Stimulated activated CD4-positive, alpha-beta T cell treated with anti-CD3 and anti-CD28 coated beads, Interleukin-4, amount 100 ng/mL, for 24 hours (primary cell): ENCODE data around the gene FEM1C.
"Not testable (repeated sequence)": the region's sequence is repeated elsewhere in the genome, so short reads cannot be mapped to it uniquely, and the experiment has no call there.

Experiments used
- DNase-seq: peaks from one replicate; pipeline ENCODE4 v3.0.0-alpha.2; 2020

Gene FEM1C

DNA sequence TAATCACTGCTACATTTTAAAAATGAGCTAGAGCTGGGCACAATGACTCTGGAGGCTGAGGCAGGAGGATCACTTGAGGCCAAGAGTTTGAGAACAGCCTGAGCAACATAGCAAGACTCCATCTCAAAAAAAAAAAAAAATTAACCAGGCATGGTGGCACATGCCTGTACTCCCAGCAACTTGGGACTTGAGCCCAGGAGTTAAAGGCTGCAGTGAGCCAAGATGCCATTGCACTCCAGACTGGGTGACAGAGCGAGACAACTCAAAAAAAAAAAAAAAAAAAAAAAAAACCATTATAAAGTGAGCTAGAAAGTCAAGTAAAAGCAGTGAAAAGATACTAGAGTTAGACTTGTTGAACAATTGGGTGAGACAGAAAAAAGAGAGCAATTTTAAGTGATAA is 28.2 kb downstream of the FEM1C start:
- DNase-seq: no peak

DNA sequence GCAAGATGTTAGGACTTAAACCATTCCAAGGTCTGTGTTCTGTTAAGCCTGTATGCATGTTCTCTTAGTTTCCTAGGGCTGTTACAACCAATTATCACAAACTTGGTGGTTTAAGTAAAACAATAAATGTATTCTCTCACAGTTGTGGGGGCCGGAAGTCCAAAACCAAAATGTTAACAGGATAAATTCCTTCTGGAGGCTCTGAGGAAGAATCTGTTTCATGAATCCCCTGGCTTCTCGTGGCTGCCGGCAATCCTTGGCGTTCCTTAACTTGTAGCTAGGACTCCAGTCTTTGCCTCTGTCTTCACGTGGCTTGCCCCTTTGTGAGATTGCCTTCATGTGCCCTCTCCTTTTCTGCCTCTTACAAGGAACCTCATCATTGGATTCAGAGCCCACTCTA is 30.4 kb downstream of the FEM1C start:
- DNase-seq: no peak

DNA sequence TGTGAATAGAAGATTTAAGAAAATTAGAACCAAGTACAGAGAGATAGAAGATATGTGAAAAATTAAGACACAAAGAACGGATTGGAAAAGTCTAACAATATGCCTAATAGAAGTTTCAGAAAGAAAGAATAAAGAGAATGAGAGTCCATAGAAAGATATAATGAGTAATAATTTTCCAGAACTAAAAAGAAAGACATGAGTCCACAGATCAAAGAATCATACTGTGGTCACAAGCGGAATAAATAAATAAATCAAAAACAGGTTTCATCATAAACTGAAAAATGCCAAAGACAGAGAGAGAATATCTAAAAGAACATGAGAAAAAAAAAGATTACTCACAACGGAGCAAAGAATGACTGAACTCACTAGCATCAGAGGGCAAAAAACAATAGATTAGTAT is 32.9 kb downstream of the FEM1C start:
- DNase-seq: no peak

DNA sequence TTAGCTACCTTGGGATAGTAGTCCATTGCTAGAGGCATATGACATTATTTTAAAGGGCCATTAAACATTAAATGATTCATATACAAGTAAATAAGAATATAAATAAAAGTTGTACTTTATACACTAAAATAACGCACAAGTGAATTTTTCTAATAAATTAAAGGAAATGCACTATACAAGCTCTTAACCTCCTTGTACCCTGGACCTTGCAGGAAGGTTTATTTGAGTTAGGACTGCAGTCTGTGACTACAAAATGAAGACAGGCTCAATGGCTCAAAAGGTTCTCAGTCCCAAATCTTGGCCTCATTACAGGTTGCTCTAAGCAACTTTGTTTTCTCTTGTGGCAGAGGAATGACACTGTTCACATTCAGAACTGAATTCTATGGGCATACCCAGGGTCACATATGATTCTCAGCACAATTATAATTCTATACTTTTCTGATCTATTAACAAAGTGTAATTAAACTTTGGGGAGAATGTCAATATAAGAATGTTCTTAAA is 34.4 kb downstream of the FEM1C start:
- no peak for DNase-seq

DNA sequence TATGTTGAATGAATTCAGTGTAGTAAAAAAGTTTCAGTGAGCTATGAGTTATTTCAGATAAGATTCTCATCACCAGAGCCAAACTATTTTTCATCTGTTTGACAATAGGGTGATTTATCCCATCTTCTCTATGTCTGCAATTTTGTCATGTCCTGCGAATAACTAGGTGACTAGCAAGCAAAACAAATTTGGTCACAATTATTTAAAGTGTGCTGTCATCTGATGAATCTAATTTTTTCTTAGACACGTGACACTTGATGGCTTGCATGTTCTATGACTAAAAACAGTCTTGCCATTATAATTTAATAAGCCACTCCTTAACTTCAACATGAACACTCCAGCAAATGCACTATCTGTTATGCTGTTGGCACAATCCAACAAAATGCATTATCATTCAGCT is 35.0 kb downstream of the FEM1C start:
- no peak for DNase-seq

DNA sequence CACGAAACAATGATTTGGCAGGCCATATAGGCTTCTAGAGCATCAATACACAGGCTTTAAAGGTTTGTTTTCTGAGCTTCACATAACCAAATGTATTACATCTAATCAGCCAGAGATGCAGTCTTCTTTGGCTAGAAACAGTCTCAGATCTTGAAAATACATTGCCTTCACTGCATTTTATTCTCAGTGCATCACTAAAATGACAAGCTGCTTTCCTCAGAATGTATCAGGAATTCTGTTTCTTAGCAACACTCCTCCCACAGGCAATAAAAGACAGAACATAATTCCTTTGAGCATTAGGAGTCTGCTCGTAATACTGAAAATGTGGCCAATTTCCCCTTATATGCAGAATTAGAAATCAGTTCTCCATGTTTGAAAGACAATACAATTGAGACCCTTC is 36.9 kb downstream of the FEM1C start:
- no peak for DNase-seq

DNA sequence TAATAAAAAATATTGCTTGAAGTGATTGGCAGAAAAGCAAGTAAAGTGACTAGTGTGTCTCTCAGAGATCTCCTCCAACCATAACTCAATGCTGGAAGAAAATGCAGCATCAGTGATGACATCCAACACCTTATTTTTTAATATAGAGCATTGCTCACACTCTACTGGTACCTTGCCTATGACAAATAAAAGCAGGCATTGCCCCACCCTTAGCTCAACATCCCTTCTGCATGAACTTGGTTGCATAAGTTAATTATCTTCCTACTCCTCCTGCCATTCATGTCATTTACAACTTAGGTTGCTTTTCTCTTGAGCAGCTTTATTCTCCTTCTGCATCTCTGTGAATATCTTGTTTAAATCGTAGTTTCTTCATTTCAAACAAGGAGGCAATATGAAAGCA is 41.2 kb downstream of the FEM1C start:
- no peak for DNase-seq

DNA sequence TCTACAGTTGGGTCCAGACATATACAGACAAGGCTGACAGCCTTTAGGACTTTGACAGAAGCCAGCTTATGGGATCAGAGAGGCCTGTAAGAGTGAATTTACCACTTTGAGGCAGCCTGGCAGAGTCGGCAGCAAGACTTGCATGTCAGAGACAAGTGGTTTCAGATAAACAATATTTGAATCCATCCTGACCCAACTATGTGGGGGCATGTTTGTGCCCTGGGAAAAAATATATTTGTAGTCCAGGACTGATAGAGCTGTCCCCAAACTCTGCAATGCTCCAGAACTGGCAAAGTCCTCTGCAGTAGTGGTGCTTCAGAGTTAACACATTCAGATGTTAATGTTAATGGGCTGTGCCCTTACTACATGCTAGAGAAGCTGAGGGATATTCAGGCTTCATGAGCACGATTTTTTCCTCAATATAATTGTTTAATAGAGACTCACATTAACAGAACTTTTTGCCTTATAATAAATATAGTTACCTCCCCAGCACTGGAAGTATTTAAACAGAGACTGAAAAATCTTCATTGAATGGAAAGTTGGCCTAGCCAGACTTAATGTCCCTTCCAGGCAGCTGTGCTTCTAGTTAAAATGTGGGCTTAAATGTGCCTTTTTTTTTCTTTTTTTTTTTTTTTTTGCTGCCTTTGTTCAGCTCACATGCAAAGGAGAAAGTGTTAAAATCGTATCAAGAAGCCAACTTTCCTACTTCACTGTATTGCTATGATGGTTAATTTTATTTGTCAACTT is 42.9 kb downstream of the FEM1C start:
- DNase-seq: no peak

DNA sequence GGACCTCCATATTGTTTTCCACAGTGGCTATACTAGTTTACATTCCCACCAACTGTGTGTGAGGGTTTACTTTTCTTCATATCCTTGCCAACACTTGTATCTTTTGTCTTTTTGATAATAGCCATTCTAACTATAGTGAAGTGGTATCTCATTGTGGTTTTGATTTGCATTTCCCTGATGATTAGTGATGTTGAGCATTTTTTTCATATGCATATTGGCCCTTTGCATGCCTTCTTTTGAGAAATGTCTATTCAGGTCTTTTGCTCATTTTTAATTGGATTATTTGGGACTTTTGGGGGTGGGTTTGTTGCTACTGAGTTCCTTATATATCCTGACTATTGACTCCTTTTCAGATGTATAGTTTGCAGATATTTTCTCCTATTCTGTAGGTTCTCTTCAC is 44.4 kb downstream of the FEM1C start:
- no peak for DNase-seq

DNA sequence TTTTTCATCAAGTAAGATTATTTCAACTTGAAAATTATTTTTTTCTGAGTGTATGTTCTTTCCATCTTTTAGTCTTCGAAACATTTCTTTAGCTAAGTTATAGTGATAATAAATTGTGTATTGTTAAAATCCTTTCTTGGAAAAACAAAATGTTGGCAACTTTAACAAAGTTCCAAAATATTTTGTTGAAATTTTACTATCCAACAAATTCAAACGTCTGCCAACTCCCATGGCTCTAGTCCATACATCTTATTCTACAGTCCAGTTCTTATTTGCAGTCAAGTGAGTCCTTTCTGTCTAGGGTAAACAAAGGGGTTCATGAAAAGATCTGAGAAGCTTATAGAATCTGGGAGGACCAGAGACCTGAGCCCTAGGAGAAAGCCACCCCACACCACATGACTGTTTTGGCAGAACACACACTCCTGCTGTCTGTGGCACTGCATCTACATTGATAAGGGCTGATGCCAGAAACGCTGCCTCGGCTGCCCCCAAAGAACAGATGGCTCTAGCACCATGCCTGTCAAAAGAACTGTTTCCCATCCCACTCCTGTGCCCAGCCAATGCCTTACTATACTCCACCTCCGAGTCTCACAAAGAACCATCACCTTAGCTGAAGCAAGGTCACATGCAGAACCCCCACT is 47.5 kb downstream of the FEM1C start:
- DNase-seq: no peak

DNA sequence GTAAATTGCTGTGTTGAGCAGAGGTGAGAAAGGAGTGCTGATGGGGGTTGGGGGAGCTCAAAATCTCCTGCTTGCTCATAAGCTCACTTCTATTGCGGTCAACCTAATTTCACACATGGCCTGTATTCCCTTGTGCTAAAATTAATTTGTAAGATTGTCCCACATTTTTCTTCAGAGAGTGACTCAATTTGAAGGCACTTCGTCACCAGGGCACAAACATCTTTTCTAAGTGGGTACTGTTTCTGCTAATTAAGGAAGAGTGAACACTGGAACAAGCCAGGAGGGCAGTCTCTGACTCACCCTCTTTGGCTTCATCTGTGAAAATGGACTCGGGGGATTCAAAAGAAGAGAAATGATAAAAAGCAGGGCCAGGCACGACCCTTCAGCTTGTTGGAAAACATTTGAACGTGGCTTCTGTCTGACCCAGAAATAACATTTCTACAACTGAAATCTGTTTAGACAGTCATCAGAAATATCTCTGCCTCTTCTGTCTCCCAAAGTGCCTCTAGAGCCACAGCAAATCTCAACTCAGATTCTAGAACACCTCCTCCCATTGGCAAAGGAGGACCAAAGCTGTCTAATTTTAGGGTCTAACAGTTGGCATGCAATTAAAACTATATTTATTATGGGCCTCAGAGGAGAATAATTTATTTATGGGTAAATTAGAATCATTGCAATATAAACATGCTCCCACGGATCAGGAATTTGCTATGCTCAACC is 49.8 kb downstream of the FEM1C start:
- no peak for DNase-seq

DNA sequence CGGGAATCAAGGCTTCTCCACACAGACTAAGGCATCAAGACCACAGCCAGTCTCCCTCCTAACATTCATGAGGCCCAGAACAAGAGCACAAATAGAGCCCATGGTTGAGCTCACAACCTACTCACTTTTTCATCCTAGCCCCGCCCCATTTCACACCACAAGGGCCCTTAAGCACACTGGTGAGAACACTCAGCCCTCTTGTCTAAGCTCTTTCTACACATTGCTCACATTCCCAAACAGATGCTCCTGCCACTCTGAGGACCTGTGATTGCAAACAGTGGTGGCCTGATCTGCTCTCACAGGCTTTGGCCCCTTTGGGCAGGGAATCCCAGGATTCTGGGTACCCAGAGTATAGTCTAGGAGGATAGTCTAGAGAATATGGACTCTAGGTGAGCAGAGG is 54.0 kb downstream of the FEM1C start:
- DNase-seq: no peak

DNA sequence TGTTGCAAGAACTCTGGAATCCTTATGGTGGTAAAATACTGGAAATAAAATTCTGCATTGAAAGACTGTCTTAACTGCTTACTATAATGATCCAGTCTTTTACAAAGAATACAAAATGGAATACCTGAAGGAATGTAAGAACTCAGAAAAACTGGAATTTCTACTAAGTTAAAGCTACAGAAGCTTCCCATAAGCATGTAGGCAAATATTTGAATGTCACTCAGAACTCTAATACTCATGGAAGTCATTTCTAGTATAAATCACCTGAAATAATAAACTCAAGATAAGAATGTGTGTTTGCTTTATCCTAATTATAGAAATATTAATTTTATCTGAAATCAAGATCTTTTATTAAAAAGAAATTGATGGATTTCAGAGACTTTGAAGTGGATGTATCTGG is 54.8 kb downstream of the FEM1C start:
- no peak for DNase-seq

DNA sequence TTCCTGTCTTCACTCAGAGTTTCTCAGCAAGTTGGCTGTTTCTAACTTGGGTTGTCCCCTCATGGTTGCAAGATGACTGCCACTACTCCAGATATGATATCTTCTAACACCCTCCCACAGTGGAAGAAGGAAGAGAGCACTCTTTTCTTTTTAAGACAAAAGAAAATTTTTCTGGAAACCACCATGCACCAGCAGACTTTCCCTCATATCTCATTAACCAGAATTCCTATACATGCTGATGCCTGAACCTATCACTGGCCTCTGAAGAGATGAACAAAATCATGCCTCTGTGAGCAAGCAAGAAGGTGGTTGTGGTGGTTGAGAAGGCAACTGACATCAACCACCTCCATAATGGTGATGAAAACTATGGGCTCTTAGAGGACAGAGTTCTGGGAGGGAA is 56.8 kb downstream of the FEM1C start:
- DNase-seq: peak; percentile 9

DNA sequence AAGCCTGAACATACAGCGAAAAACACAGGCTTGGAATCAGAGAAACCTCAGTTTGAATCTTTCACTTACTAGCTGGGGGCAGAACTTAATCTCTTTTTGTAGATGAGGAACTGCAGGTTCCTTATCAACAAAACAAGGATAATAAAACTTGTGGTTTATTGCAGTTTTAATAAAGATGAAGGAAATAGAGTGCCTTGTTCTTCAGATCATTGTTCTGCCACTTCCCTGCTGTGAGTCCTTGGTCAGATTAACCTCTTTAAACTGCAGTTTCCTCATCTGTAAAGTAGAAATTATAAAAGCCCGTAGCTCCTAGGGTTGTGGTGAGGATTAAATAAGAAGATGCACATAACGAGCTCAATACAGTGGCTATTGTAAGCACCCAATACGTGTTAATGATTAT is 57.4 kb downstream of the FEM1C start:
- DNase-seq: no peak

DNA sequence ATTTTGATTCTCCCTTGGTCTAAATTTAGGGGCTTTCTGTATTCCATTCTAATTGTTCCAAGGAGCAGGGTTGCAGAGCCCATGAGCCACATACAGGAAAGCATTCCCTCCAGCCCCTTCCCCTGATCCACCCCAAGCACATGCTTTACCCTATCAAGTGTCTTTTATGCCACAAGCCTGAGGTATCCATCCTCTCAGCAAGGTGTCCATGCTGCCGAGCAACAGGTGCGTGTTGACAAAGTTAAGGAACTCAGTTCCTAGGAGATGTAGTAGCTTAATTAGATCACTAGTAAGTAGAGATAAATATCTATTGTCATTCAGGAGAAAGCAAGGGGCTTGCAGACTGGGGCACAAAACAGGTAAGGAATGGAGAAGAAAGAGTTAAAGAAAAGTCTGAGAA is 57.8 kb downstream of the FEM1C start:
- DNase-seq: no peak

DNA sequence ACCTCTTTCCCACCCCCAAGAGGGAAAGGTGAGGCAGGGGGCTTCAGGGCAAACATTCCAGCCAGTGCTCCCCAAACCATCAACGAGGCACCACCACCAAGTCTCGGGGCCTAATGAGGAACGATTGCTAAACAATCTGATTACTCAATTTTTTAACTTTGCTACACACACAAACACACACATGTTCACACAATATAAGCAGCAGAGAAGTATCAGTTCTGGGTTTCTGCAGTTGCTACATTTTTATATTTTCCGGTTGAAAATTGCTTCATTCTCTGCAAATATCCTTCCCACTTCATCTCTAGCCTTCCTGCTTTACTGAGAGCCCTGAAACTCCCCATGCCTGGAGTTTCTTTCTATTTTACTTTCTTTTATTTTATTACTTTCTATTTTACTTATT is 60.2 kb downstream of the FEM1C start:
- DNase-seq: no peak

DNA sequence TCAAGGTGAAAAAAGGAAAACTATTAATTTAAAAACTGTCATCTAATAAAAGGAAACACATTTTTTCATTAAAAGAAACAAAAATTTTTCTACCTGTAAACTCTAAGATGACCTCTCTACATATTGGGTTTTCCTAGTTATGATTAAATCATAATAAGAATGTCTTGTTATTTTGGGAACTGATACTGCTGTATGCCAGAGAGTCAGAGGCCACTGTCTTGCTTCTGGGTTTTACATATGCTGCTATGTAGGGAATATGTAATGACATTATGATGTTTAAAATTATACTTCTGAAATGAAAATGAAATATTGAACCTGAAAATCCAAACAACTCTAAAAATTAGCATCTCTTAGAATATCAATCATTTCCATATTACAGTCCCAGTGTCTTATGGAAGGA is 63.7 kb downstream of the FEM1C start:
- DNase-seq: no peak

DNA sequence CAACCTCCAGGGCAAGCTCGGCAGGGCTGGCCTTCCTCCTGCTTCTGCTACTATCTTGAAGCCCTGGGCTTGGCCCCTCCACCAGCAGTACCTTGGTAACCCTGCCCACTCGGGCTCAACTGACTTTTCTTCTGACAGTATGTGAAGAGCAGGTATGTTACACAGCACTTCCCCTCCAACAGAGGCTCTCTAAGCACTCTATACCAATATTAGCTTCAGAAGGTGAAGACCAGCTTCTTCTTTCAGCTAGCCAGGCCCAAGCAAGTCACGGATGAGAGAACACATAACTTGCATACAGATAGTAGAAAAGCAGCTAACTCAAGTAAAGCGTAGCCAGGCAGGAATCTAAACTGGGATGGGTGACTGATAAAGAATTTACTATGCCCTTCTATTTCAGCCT is 64.3 kb downstream of the FEM1C start:
- DNase-seq: no peak

DNA sequence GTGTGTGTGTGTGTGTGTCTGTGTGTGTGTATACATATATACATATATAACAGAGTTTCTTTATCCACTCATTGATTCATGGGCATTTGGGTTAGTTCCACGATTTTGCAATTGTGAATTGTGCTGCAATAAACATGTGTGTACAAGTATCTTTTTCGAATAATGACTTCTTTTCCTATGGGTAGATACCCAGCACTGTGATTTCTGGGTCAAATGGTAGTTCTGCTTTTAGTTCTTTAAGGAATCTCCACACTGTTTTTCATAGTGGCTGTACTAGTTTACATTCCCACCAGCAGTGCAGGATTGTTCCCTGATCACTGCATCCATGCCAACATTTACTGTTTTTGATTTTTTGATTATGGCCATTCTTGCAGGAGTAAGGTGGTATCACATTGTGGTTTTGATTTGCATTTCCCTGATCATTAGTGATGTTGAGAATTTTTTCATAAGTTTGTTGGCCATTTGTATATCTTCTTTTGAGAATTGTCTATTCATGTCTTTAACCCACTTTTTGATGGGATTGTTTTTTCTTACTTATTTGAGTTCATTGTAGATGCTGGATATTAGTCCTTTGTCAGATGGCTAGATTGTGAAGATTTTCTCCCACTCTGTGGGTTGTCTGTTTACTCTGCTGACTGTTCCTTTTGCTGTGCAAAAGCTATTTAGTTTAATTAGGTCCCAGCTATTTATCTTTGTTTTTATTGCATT is 65.3 kb downstream of the FEM1C start:
- DNase-seq: not testable (repeated sequence)

DNA sequence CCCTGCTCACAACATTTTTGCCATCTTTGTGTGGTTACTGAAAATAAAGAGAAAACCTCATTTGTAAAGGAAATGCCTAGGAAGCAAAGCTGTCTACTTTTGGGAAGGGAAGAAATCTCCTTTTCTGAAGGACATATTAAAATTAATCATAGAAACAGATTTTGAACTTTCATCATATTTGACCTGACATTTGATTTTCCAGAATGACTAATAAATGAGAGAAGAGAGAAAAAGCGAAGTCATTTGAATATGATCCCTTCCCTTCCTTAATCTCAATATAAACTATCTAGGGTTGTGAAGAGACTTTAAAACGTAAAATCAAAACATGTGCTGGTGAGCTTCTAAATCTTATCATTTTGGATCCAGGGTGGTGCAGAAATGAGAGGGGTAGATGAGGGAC is 66.3 kb downstream of the FEM1C start:
- DNase-seq: no peak

DNA sequence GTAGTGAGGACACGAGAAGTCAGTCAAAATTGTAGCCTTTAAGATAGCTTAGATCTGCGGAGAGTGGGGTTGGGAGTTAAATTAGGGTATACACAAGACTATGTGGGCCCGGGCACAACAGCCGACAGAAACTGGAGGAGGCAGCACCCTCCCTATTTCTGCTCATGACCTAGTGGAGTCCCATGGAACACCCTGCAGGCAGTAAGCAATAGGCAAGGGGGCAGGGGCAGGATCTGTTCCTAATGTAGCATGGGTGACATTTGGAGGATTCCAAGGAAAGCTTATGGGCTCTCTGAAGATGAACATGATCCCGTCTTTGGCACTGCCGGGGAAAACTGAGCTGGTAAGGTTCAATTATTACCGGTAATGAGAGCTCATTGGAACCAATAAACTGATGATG is 67.0 kb downstream of the FEM1C start:
- DNase-seq: no peak

DNA sequence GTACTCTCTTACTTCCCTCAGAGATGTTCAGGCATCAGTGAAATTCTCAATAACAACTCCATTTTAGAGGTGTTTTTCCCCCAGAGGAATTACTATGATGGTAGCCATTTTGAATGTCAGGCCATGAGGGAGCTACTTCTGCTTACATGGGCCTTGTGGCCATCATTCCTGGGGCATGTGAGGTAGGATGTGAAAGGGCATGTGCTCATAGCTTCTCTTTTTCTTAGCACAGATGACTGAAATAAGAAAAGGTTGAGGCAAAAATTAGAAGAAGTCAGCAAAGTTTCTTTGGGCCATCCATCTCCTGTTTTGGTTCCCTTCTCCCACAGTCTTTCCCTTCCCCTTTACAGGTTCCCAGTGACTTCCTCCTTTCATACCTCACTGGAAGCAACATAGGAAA is 68.8 kb downstream of the FEM1C start:
- DNase-seq: no peak
